ENCODE measurements around the gene RBMS3.

The RBMS3 gene

DNA sequence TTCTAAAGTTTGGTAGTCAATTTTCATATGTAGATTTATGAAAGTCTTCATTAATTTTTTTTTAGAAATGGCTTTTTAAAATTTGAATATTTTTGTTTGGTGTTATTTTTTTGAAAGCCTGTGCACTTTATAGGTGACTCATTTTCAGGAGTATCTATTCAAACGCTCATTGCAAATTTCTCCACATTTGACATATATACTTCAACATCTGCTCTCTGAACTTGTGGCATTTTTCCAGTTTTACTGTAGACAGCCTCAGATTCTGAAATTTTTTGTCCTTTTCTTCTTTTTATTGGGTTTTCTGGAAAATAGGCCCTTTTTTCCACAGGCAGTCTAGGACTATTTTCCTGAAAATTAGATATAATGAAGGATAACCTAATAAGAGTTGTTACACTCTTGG lies 396.6 kb downstream of the RBMS3 start:
- TF ChIP-seq, protein P1, sequence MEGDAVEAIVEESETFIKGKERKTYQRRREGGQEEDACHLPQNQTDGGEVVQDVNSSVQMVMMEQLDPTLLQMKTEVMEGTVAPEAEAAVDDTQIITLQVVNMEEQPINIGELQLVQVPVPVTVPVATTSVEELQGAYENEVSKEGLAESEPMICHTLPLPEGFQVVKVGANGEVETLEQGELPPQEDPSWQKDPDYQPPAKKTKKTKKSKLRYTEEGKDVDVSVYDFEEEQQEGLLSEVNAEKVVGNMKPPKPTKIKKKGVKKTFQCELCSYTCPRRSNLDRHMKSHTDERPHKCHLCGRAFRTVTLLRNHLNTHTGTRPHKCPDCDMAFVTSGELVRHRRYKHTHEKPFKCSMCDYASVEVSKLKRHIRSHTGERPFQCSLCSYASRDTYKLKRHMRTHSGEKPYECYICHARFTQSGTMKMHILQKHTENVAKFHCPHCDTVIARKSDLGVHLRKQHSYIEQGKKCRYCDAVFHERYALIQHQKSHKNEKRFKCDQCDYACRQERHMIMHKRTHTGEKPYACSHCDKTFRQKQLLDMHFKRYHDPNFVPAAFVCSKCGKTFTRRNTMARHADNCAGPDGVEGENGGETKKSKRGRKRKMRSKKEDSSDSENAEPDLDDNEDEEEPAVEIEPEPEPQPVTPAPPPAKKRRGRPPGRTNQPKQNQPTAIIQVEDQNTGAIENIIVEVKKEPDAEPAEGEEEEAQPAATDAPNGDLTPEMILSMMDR (IDR thresholded peaks at IDR 0.05; ENCODE audit: insufficient read depth, missing control alignments) = no peak
- no peak for FAIRE-seq

DNA sequence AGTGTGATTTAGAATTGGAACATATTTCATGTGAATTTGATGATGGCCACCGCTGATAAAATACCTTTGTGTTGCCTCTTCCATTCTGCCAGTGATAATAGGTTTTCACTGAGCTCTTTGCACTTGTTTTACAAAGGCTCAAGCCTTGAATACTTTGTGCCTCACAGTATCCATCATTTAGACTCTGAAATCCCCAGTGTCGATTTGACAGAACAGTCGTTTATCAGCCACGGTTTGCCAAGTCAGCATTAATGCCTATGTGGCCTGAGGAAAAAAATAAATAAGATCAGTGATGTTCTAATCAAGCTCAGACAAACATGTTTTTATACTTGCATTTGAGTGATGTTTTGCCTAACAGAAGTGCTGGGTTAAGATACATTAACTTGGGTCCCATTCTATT lies 399.1 kb downstream of the RBMS3 start:
- DNase-seq (ENCODE audit: insufficient read length, low spot score) (no peak), FAIRE-seq (no peak)
- TF ChIP-seq, protein P1 (IDR thresholded peaks at IDR 0.05; ENCODE audit: insufficient read depth, missing control alignments) = no peak

More for the DNA sequence above, 396.6 kb downstream of the RBMS3 start:
- no peak for DNase-seq (ENCODE audit: insufficient read length, low spot score)

DNA sequence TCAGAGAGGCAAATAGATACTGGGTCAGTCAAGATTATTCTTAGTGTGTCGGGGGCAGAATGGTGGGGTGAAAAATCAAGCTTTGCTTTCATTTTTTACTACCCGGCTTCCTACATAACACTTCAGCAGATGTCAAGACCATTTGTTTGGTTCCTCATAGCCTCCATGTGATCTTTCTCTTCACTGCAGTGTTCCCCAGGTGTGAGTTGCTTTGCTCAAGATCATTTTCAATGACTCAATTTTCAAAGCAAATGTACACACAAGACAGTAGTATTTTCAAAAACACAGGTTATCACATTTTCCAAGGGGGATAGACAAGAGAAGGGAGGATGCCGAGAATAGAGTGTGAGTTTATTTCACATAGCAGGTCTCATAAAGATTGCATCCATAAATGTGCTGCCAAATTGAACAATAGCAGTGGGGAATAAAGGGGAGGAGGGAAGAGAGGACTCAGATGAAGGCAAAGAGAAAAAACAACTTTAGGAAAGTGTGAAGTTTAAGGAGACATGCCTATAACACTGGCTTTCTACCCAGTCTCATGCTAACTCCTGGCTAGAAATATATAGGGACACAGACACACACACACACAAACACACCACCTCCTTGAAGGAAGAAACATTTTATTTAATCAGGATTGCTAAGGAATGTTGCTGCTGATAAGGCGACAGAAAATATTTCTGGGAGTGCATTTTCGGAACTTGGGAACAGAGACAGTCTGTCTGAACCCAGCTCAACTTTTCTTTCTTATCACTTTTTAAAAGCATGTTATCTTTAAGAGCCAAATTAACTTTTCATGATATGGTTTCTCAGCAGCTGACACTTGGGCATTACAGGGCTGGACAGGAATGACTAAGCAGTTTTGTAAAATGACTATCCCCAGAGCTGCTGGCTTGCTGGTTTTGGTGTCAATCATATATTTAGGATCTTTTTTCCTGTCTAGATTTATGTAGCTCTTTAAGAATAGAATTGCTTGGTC lies 402.4 kb downstream of the RBMS3 start:
- FAIRE-seq = no peak
- TF ChIP-seq, protein P1 (IDR thresholded peaks at IDR 0.05; ENCODE audit: insufficient read depth, missing control alignments) = no peak
- DNase-seq (ENCODE audit: insufficient read length, low spot score) = no peak

DNA sequence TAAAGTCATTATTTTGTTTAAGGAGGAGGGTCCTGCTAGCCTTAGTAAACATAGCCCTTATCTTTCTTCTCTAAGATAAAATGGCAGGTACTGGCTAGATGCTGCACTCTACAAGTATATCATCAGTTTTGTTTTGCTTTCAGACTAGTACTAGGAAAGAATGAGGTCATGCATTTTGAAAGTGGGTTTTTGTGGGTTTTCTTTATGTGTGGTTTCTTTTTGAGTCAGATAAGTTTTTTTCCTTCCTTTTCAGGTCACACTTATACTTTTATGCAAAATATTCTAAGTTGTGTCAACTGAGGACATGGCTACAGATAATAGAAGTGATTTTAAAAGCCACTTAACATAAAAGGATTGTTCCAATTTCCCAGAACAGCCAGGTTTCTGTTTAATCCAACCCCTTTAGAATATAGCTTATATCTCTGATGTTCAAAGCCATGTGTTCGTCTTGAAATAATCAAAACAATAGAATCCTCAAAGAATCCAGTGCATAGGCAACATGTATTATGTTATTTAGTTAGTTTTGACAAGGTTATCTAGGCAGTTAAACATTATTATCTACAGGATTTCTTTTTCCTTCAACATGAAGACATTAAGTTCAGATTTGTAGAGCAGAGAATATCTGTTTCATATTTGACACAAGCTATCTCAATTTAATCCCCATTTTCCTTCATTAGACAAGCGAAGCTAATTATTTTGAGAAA lies 406.2 kb downstream of the RBMS3 start:
- DNase-seq (ENCODE audit: insufficient read length, low spot score) = no peak
- FAIRE-seq = no peak
- TF ChIP-seq, protein P1 (IDR thresholded peaks at IDR 0.05; ENCODE audit: insufficient read depth, missing control alignments) = no peak

DNA sequence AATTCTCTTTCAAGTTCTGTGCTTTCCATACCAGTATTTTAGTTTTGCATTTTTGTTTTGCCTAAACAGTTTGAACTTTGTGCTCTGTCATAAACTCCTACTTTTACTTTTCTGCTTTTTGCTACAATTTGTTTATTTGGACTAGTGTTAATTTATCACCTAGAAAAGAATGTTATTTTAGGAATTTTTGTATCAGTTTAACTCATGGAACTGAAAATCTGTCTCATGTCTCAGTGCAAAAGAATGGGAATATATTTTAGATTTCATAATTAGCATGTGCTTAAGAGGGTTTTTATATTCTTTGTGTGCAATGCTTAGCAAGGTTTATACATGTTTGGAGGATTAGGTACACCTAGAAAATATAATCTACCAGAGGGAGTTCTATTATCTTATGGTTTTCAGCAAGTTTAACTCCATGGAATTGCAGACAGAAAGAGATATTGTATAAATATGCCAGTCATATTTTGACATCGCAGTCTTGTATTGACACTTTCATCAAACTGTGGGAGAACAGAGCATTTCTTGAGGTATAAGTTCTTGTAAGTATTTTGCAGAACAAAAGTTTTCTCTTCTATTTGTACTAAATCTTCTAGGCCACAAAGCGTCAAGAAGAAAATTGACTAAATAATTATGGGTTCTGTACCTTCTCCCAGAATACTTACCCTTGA lies 409.9 kb downstream of the RBMS3 start:
- DNase-seq (ENCODE audit: insufficient read length, low spot score) (no peak), FAIRE-seq (no peak)
- TF ChIP-seq, protein P1 (IDR thresholded peaks at IDR 0.05; ENCODE audit: insufficient read depth, missing control alignments) = no peak

DNA sequence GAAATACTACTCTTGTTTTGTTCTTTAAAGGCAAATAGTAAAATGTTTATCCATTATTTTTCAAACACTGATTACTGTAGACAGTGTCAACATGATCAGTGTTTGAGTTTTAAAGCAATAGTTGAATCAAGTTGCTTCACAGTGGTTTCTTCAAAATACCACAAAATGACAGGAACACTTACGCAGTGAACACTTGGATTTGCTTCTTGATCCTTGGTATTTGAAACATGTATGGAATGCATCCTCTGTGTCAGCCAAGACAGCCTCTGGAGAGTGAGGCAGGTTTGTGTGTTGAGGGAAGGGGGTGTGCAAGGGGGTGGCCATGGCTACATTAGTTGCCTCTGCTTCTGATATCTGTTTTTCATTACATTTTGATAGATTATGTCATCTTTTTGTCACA lies 413.0 kb downstream of the RBMS3 start:
- DNase-seq (ENCODE audit: insufficient read length, low spot score) = no peak
- TF ChIP-seq, protein P1 (IDR thresholded peaks at IDR 0.05; ENCODE audit: insufficient read depth, missing control alignments) = no peak
- no peak for FAIRE-seq
